DND-41 (cell line): Measurements from ENCODE around the gene ACTL10.

ENCODE experiments used
- CTCF ChIP-seq: IDR thresholded peaks from 2 replicates; pipeline ENCODE4 v1.5.1; 2012; ENCODE audit warnings: borderline replicate concordance, low read length, moderate library complexity, mild to moderate bottlenecking; ENCODE audit not compliant: poor library complexity, severe bottlenecking; ENCODE audit errors: extremely low read depth
- EZH2 ChIP-seq: IDR thresholded peaks from 3 replicates; pipeline ENCODE4 v1.6.1; 2012; ENCODE audit warnings: borderline replicate concordance, low read depth, mild to moderate bottlenecking, moderate library complexity, low read length, inconsistent platforms; ENCODE audit not compliant: severe bottlenecking

GRCh38 chr20:33687370-33687915 lies 20.7 kb downstream of the ACTL10 start:
- TF ChIP-seq CTCF (no peak), EZH2 (no peak)
